Measurements from ENCODE around the gene MOCS3. TPM values are rescaled to one million over a fixed set of nuclear protein-coding genes. Genes with fewer than 3 reads are reported as not detected.

Gene MOCS3
- total RNA-seq, 1 experiment from 2014 or later = 6.4 TPM

DNA sequence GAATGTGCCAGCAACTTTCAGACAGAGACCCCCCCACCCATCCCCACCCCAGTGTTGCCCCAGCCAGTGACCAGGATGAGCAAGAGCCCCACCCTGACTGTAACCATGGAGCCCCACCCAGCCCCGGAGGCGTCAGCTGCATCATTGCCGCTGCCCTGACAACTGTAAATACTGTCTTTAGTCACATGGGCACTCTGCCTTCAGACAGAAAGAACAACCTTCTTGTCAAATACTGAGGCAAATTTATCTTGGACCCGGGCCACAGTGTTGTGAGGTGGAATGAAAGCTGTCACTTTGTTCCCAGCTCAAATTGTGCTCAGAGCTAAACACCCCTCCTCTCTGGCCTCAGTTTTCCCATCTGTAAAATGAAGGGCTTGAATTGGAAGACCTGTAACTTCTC lies 23.7 kb downstream of the MOCS3 start (continued):
- TF ChIP-seq, protein P1, sequence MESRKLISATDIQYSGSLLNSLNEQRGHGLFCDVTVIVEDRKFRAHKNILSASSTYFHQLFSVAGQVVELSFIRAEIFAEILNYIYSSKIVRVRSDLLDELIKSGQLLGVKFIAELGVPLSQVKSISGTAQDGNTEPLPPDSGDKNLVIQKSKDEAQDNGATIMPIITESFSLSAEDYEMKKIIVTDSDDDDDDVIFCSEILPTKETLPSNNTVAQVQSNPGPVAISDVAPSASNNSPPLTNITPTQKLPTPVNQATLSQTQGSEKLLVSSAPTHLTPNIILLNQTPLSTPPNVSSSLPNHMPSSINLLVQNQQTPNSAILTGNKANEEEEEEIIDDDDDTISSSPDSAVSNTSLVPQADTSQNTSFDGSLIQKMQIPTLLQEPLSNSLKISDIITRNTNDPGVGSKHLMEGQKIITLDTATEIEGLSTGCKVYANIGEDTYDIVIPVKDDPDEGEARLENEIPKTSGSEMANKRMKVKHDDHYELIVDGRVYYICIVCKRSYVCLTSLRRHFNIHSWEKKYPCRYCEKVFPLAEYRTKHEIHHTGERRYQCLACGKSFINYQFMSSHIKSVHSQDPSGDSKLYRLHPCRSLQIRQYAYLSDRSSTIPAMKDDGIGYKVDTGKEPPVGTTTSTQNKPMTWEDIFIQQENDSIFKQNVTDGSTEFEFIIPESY (IDR thresholded peaks at IDR 0.05; ENCODE audit: extremely low read depth, insufficient replicate concordance, low read length) = no peak
- TF ChIP-seq POLR2A (IDR thresholded peaks at IDR 0.05; ENCODE audit: borderline replicate concordance, extremely low read depth, insufficient read depth, insufficient read length) = no peak
- no peak for TF ChIP-seq RAD21 (IDR thresholded peaks at IDR 0.05; ENCODE audit: low read depth)
- no peak for TF ChIP-seq ELF1 (IDR thresholded peaks at IDR 0.05; ENCODE audit: borderline replicate concordance, low read depth)

DNA sequence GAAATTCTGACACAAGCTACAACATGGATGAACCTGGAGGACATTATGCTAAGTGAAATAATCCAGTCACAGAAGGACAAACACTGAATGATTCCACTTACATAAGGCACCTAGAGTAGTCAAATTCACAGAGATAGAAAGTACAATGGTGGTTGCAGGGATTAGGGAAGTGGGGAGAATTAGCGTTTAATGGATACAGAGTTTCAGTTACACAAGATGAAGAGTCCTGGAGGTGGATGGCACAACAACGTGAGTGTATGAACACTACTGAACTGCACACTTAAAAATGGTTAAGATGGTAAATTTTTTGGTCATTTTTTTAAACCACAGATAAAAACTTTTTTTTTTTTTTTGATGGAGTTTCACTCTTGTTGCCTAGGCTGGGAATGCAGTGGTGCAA lies 24.7 kb downstream of the MOCS3 start:
- H3K4me2 ChIP-seq (ENCODE audit: low read length) = no peak overlapping the region
- no peaks in the 10 kb centered on the region for H4K20me1 ChIP-seq (ENCODE audit: insufficient read depth)
- no peaks in the 10 kb centered on the region for H3K27me3 ChIP-seq (ENCODE audit: insufficient read depth, low read length)
- no peak overlapping the region for H2AFZ ChIP-seq (ENCODE audit: low read depth, low read length, poor library complexity, severe bottlenecking)
- POLR2A ChIA-PET = no interaction called here
- DNase-seq (ENCODE audit: low read depth, low spot score) (no peak), ATAC-seq (no peak)
- CTCF ChIA-PET = interaction anchor here (1.4 to 3.7 kb wide), 2 partner anchors 10 to 189 kb away, joined by 3 to 38 read pairs; partner anchors contain the start of gene BCAS4
- H3K9me2 ChIP-seq (ENCODE audit: insufficient read depth) = no peaks in the 10 kb centered on the region
- no peaks in the 10 kb centered on the region for H3K9me3 ChIP-seq (ENCODE audit: control insufficient read depth in 1 of 2, insufficient read depth in 1 of 2, low read depth in 1 of 2, low read length in 2 of 2)
- intact Hi-C loops (cut with micrococcal nuclease) = loop anchor here (10.0 kb wide), 1 partner anchor 611 kb away; no protein-coding TSS in a partner anchor
- TF ChIP-seq POLR2A (IDR thresholded peaks at IDR 0.05; ENCODE audit: borderline replicate concordance, extremely low read depth, insufficient read depth, insufficient read length) (no peak), ZFX (IDR thresholded peaks at IDR 0.05) (no peak), EGR1 (IDR thresholded peaks at IDR 0.05; ENCODE audit: low read depth) (no peak), EZH2 (IDR thresholded peaks at IDR 0.05) (no peak), FOSL1 (IDR thresholded peaks at IDR 0.05; ENCODE audit: low read depth) (no peak)
- TF ChIP-seq, protein P2, sequence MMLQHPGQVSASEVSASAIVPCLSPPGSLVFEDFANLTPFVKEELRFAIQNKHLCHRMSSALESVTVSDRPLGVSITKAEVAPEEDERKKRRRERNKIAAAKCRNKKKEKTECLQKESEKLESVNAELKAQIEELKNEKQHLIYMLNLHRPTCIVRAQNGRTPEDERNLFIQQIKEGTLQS (IDR thresholded peaks at IDR 0.05) = no peak
- H3K9ac ChIP-seq (ENCODE audit: low read length) = no peak overlapping the region
- RAD21 ChIA-PET (ENCODE audit: low non-redundant PET in 1 of 2, low total read pairs in 2 of 2, uncharacterized antibody in 2 of 2, unreplicated experiment in 2 of 2) = no interaction called here
- H3K4me1 ChIP-seq (ENCODE audit: control insufficient read depth in 1 of 2, insufficient read depth in 2 of 2, low read length in 2 of 2) = peaks cover 0 to 22% of the 10 kb centered on the region in 2 experiments; a peak in 2 of 4 replicates
- no peak overlapping the region for H3K4me3 ChIP-seq (replicated peaks in 1 of 2; ENCODE audit: low read depth in 1 of 2, low read length in 2 of 2)
- no peaks in the 10 kb centered on the region for H3K36me3 ChIP-seq (ENCODE audit: control insufficient read depth in 1 of 2, insufficient read depth in 2 of 2, low read length in 2 of 2)
- no peak overlapping the region for H3K27ac ChIP-seq (ENCODE audit: low read depth, low read length)
- no peaks in the 10 kb centered on the region for H3K79me2 ChIP-seq (ENCODE audit: insufficient read depth, low read length)
- BruUV-seq (replicated peaks) = no TSS peak
